ES-I3 (cell line): ENCODE results near the gene CPZ.
"Not testable (repeated sequence)": the region's sequence is repeated elsewhere in the genome, so short reads cannot be mapped to it uniquely, and the experiment has no call there.

Source experiments
- H3K36me3 ChIP-seq: 2 replicates; pipeline ENCODE4 v1.6.1; 2013; ENCODE audit warnings: mild to moderate bottlenecking, low read length, control low read depth, moderate library complexity; ENCODE audit not compliant: insufficient read depth
- H3K4me1 ChIP-seq: 2 replicates; pipeline ENCODE4 v1.6.1; 2013; ENCODE audit warnings: mild to moderate bottlenecking, control low read depth, low read length; ENCODE audit not compliant: insufficient read depth
- H3K9ac ChIP-seq: 2 replicates; pipeline ENCODE4 v1.6.1; 2013; ENCODE audit warnings: low read depth, mild to moderate bottlenecking, low read length, moderate library complexity
- H3K9me3 ChIP-seq: 2 replicates; pipeline ENCODE4 v1.6.1; 2013; ENCODE audit warnings: mild to moderate bottlenecking, low read length, moderate library complexity; ENCODE audit not compliant: control insufficient read depth, insufficient read depth

The CPZ gene

GRCh38 chr4:8646296-8647093 is 53.9 kb downstream of the CPZ start:
- Histone ChIP-seq H3K36me3 (no peaks in the 10 kb centered on the region), H3K9me3 (no peaks in the 10 kb centered on the region), H3K9ac (no peak overlapping the region), H3K4me1 (no peaks in the 10 kb centered on the region; the same call in 1 of the 2 replicates)

- Histone ChIP-seq H3K9me3 (no peaks in the 10 kb centered on the region), H3K4me1 (no peaks in the 10 kb centered on the region; the same call in 1 of the 2 replicates), H3K36me3 (no peaks in the 10 kb centered on the region), H3K9ac (no peak overlapping the region)
These were observed 54.6 kb downstream of the CPZ start for GRCh38 chr4:8647094-8647570.

- H3K9me3 ChIP-seq: no peaks in the 10 kb centered on the region
- no peak overlapping the region for H3K9ac ChIP-seq
- no peaks in the 10 kb centered on the region; the same call in 1 of the 2 replicates for H3K4me1 ChIP-seq
These were observed 55.1 kb downstream of the CPZ start for GRCh38 chr4:8647626-8648025.

GRCh38 chr4:8648296-8648695 is 55.7 kb downstream of the CPZ start:
- Histone ChIP-seq H3K9me3 (no peaks in the 10 kb centered on the region), H3K9ac (no peak overlapping the region), H3K36me3 (no peaks in the 10 kb centered on the region), H3K4me1 (peaks cover 3% of the 10 kb centered on the region; the same call in 1 of the 2 replicates)

More at GRCh38 chr4:8647626-8648025, 55.1 kb downstream of the CPZ start:
- no peaks in the 10 kb centered on the region for H3K36me3 ChIP-seq

- Histone ChIP-seq H3K9ac (no peak overlapping the region), H3K9me3 (no peaks in the 10 kb centered on the region), H3K36me3 (no peaks in the 10 kb centered on the region)
These were observed 56.5 kb downstream of the CPZ start for GRCh38 chr4:8648816-8649630.

GRCh38 chr4:8649631-8650361 is 57.2 kb downstream of the CPZ start:
- H3K4me1 ChIP-seq: 0 out of 2 replicates have a peak, but pooled peaks cover 4% of the 10 kb centered on the region
- H3K9me3 ChIP-seq: no peaks in the 10 kb centered on the region

More at GRCh38 chr4:8648816-8649630, 56.5 kb downstream of the CPZ start:
- peaks cover 4% of the 10 kb centered on the region; the same call in 1 of the 2 replicates for H3K4me1 ChIP-seq

GRCh38 chr4:8651661-8652180 is 59.2 kb downstream of the CPZ start:
- H3K9me3 ChIP-seq: no peaks in the 10 kb centered on the region
- no peak overlapping the region for H3K9ac ChIP-seq
- no peaks in the 10 kb centered on the region for H3K36me3 ChIP-seq
- H3K4me1 ChIP-seq: 0 out of 2 replicates have a peak, but pooled peaks cover 4% of the 10 kb centered on the region

More at GRCh38 chr4:8649631-8650361, 57.2 kb downstream of the CPZ start:
- Histone ChIP-seq H3K36me3 (no peaks in the 10 kb centered on the region), H3K9ac (no peak overlapping the region)

GRCh38 chr4:8652181-8653078 is 59.9 kb downstream of the CPZ start:
- Histone ChIP-seq H3K9me3 (no peaks in the 10 kb centered on the region), H3K4me1 (0 out of 2 replicates have a peak, but pooled peaks cover 4% of the 10 kb centered on the region), H3K9ac (no peak overlapping the region), H3K36me3 (no peaks in the 10 kb centered on the region)

GRCh38 chr4:8653326-8654000 is 60.9 kb downstream of the CPZ start:
- Histone ChIP-seq H3K9me3 (no peaks in the 10 kb centered on the region), H3K4me1 (0 out of 2 replicates have a peak, but pooled peaks cover 4% of the 10 kb centered on the region), H3K9ac (no peak overlapping the region), H3K36me3 (no peaks in the 10 kb centered on the region)

GRCh38 chr4:8654139-8654538 is 61.6 kb downstream of the CPZ start:
- not testable (repeated sequence) for H3K4me1 ChIP-seq, H3K9ac ChIP-seq, H3K9me3 ChIP-seq, H3K36me3 ChIP-seq

GRCh38 chr4:8655411-8656184 is 63.0 kb downstream of the CPZ start:
- Histone ChIP-seq H3K9ac (no peak overlapping the region), H3K4me1 (0 out of 2 replicates have a peak, but pooled peaks cover 4% of the 10 kb centered on the region), H3K9me3 (no peaks in the 10 kb centered on the region), H3K36me3 (no peaks in the 10 kb centered on the region)

- Histone ChIP-seq H3K9me3 (no peaks in the 10 kb centered on the region), H3K36me3 (no peaks in the 10 kb centered on the region), H3K4me1 (0 out of 2 replicates have a peak, but pooled peaks cover 4% of the 10 kb centered on the region), H3K9ac (no peak overlapping the region)
These were observed 63.6 kb downstream of the CPZ start for GRCh38 chr4:8656185-8656517.
